Mesothelial cell of epicardium (in vitro differentiated cells): ENCODE results near the gene LRRC61. TPM values are rescaled to one million over a fixed set of nuclear protein-coding genes. Genes with fewer than 3 reads are reported as not detected.

ENCODE experiments used
- DNase-seq, 2 experiments: peaks; one replicate each; pipeline ENCODE4 v3.0.0; 2021; ENCODE audit warnings: low spot score in 2 of 2; ENCODE audit not compliant: unreplicated experiment in 2 of 2
- H3K27ac Mint-ChIP-seq: 2 replicates; pipeline ENCODE4 v1.8.0; 2021; ENCODE audit warnings: mixed read lengths
- H3K27me3 Mint-ChIP-seq: 2 replicates; pipeline ENCODE4 v1.8.0; 2021; ENCODE audit warnings: low read depth, mixed read lengths
- H3K36me3 Mint-ChIP-seq: 2 replicates; pipeline ENCODE4 v1.8.0; 2021; ENCODE audit warnings: mixed read lengths
- H3K4me1 Mint-ChIP-seq: 2 replicates; pipeline ENCODE4 v1.8.0; 2021; ENCODE audit warnings: mixed read lengths
- H3K4me3 Mint-ChIP-seq: 2 replicates; pipeline ENCODE4 v1.8.0; 2021; ENCODE audit warnings: mild to moderate bottlenecking, moderate library complexity, mixed read lengths
- H3K9me3 Mint-ChIP-seq: 2 replicates; pipeline ENCODE4 v1.8.0; 2021; ENCODE audit warnings: mixed read lengths
- CTCF ChIP-seq: fragments of 200-600 bp; sonication (generic); IDR thresholded peaks from one replicate; pipeline ENCODE4 v1.5.0; 2021; ENCODE audit warnings: antibody characterized with exemption; ENCODE audit not compliant: unreplicated experiment
- total RNA-seq: library from RNA; stranded (reverse); gene quantifications from 3 replicates; pipeline ENCODE4 v1.2.1, GENCODE V29; 2021

The LRRC61 gene
- total RNA-seq, 1 donor from 2014 or later, result 4.0 TPM

- H3K36me3 Mint-ChIP-seq, result no peaks in the 10 kb centered on the region
- H3K4me1 Mint-ChIP-seq, result peaks cover 32% of the 10 kb centered on the region
- TF ChIP-seq CTCF, result no peak
- no peak for DNase-seq
- no peak overlapping the region for H3K27ac Mint-ChIP-seq
- H3K27me3 Mint-ChIP-seq, result peaks cover 30% of the 10 kb centered on the region
- H3K9me3 Mint-ChIP-seq, result no peaks in the 10 kb centered on the region
- no peak overlapping the region for H3K4me3 Mint-ChIP-seq
These were observed 14.5 kb downstream of the LRRC61 start for GRCh38 chr7:150337659-150338081.

GRCh38 chr7:150338166-150338829, 15.1 kb downstream of the LRRC61 start:
- DNase-seq, result no peak
- peaks cover 36% of the 10 kb centered on the region for H3K27me3 Mint-ChIP-seq
- no peak overlapping the region for H3K27ac Mint-ChIP-seq
- H3K36me3 Mint-ChIP-seq, result no peaks in the 10 kb centered on the region
- H3K4me1 Mint-ChIP-seq, result peaks cover 32% of the 10 kb centered on the region
- no peak for TF ChIP-seq CTCF
- peaks cover 3% of the 10 kb centered on the region for H3K9me3 Mint-ChIP-seq
- no peak overlapping the region for H3K4me3 Mint-ChIP-seq

- Mint-ChIP-seq H3K9me3 (peaks cover 11% of the 10 kb centered on the region), H3K27ac (no peak overlapping the region), H3K36me3 (peaks cover 3% of the 10 kb centered on the region), H3K4me3 (peak overlapping the region; percentile 61), H3K4me1 (peaks cover 32% of the 10 kb centered on the region), H3K27me3 (peaks cover 40% of the 10 kb centered on the region)
- no peak for TF ChIP-seq CTCF
- no peak for DNase-seq
These were observed 16.3 kb downstream of the LRRC61 start for GRCh38 chr7:150339409-150339809.

GRCh38 chr7:150340024-150340749, 17.0 kb downstream of the LRRC61 start:
- Mint-ChIP-seq H3K27me3 (peaks cover 40% of the 10 kb centered on the region), H3K4me1 (peaks cover 29% of the 10 kb centered on the region), H3K36me3 (peaks cover 3% of the 10 kb centered on the region), H3K4me3 (peak overlapping the region; percentile 62), H3K9me3 (peaks cover 11% of the 10 kb centered on the region), H3K27ac (no peak overlapping the region)
- no peak for DNase-seq
- no peak for TF ChIP-seq CTCF

- Mint-ChIP-seq H3K4me3 (peak overlapping the region; percentile 79), H3K4me1 (peaks cover 25% of the 10 kb centered on the region), H3K36me3 (peaks cover 3% of the 10 kb centered on the region), H3K9me3 (peaks cover 11% of the 10 kb centered on the region), H3K27ac (no peak overlapping the region), H3K27me3 (peaks cover 40% of the 10 kb centered on the region)
- no peak for DNase-seq
- no peak for TF ChIP-seq CTCF
These were observed 17.7 kb downstream of the LRRC61 start for GRCh38 chr7:150340875-150341262.
